GM19463 (cell line): Measurements from ENCODE around the gene OR6X1.
A peak's percentile ranks its signal among the peaks of the same experiment; 100 is the strongest.
"Not testable (repeated sequence)": the region's sequence is repeated elsewhere in the genome, so short reads cannot be mapped to it uniquely, and the experiment has no call there.

Source experiments
- ATAC-seq: cut with Tn5 transposase; IDR thresholded peaks from one replicate; pipeline ENCODE4 v1.9.1; 2021; ENCODE audit warnings: mild to moderate bottlenecking, moderate library complexity; ENCODE audit not compliant: unreplicated experiment

OR6X1 gene

GRCh38 chr11:123755344-123755743 is 1.0 kb upstream of the OR6X1 start:
- no peak for ATAC-seq

GRCh38 chr11:123753110-123753509 is 1.2 kb downstream of the OR6X1 start:
- no peak for ATAC-seq

GRCh38 chr11:123751781-123752180 is 2.5 kb downstream of the OR6X1 start:
- no peak for ATAC-seq

GRCh38 chr11:123748349-123748748 is 6.0 kb downstream of the OR6X1 start:
- ATAC-seq = not testable (repeated sequence)

GRCh38 chr11:123745764-123746451 is 8.4 kb downstream of the OR6X1 start:
- no peak for ATAC-seq

GRCh38 chr11:123742724-123743120 is 11.6 kb downstream of the OR6X1 start:
- no peak for ATAC-seq

- no peak for ATAC-seq
These were observed 12.1 kb downstream of the OR6X1 start for GRCh38 chr11:123742031-123742723.

- peak; percentile 98 for ATAC-seq
These were observed 12.9 kb downstream of the OR6X1 start, which contains the start of gene ZNF202 for GRCh38 chr11:123741159-123742030. Gene ZNF202 (minus strand): TSS chr11:123741660. CDS start chr11:123730888, 10,772 bp downstream.

GRCh38 chr11:123740787-123741158 is 13.5 kb downstream of the OR6X1 start:
- ATAC-seq = no peak

GRCh38 chr11:123738374-123738773 is 15.9 kb downstream of the OR6X1 start:
- no peak for ATAC-seq

GRCh38 chr11:123736769-123737168 is 17.5 kb downstream of the OR6X1 start:
- ATAC-seq = no peak

- no peak for ATAC-seq
These were observed 24.7 kb downstream of the OR6X1 start for GRCh38 chr11:123729602-123730001.

GRCh38 chr11:123725995-123726655 is 28.2 kb downstream of the OR6X1 start:
- ATAC-seq = no peak

GRCh38 chr11:123719452-123719851 is 34.9 kb downstream of the OR6X1 start:
- no peak for ATAC-seq

- no peak for ATAC-seq
These were observed 35.8 kb downstream of the OR6X1 start for GRCh38 chr11:123718469-123718868.

- ATAC-seq = no peak
These were observed 36.3 kb downstream of the OR6X1 start for GRCh38 chr11:123718063-123718462.

- ATAC-seq = not testable (repeated sequence)
These were observed 41.7 kb downstream of the OR6X1 start for GRCh38 chr11:123712627-123713026.

GRCh38 chr11:123707606-123708205 is 46.6 kb downstream of the OR6X1 start:
- peak; percentile 58 for ATAC-seq

GRCh38 chr11:123707206-123707605 is 47.1 kb downstream of the OR6X1 start:
- ATAC-seq = no peak

GRCh38 chr11:123704341-123704740 is 50.0 kb downstream of the OR6X1 start:
- ATAC-seq = no peak
